GM13977 (cell line): ENCODE results near the gene YPEL2.
"Not testable (repeated sequence)": the region's sequence is repeated elsewhere in the genome, so short reads cannot be mapped to it uniquely, and the experiment has no call there.

Experiments
- DNase-seq: peaks from one replicate; pipeline ENCODE4 v3.0.0; 2012; ENCODE audit warnings: low spot score
- in situ Hi-C: fragments of 300-500 bp; cut with MboI; formaldehyde crosslinking; loops from one replicate; pipeline ENCODE4 v1.12.0; 2022; ENCODE audit warnings: low sequenced_read_pairs, low pct_unique_long_range_greater_than_20kb, mixed read lengths, inconsistent platforms; ENCODE audit not compliant: unreplicated experiment
- TF ChIP-seq, protein P1 (sequence below): IDR thresholded peaks from 2 replicates; pipeline ENCODE4 v1.5.1; 2012; ENCODE audit warnings: mild to moderate bottlenecking, control low read depth; ENCODE audit not compliant: insufficient read depth; ENCODE audit errors: extremely low read depth, missing control alignments

The YPEL2 gene

DNA sequence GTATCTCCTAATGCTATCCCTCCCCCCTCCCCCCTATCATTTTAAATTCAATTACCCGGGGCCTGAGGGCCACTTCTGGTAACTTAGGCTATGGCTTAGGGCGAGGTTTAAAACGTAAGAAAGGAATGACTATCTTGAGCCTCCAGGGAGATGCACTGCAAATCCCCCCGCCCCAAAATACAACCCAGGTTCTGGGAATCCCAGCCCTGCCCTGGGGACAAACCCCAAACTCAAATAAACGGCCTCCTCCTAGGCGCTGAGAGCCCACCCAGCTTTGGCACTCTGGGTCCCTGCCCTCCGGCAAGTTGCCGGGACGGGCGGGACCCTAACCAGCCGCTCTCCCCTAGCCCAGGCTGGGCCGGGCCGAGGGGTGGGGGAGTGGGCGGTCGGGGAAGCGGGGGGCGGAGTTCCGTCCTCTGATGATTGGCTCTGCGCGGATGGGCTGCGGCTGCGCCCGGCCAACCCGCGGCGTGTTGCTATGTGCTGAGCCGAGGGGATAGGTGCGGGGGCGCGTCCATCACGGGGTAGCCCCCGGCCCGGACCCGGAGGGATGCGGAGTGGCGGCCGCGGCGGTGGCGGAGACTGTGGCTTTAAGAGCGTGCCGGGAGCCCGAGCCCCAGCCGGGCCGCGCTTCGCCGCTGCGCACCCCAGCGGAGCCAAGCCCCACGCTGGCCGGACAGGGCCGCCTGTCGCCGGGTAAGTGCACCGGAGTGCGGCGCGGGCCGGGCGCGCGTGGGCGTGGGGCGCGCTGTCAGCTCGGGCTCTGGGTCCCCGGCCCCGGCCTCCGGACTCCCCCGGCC is at the start of gene YPEL2:
Gene YPEL2, plus strand, starts transcription at position 527 of the 800 bp plus-strand sequence. CDS start 21,755 bp downstream, outside the sequence.
- in situ Hi-C loops, result no loop called here
- TF ChIP-seq, protein P1, sequence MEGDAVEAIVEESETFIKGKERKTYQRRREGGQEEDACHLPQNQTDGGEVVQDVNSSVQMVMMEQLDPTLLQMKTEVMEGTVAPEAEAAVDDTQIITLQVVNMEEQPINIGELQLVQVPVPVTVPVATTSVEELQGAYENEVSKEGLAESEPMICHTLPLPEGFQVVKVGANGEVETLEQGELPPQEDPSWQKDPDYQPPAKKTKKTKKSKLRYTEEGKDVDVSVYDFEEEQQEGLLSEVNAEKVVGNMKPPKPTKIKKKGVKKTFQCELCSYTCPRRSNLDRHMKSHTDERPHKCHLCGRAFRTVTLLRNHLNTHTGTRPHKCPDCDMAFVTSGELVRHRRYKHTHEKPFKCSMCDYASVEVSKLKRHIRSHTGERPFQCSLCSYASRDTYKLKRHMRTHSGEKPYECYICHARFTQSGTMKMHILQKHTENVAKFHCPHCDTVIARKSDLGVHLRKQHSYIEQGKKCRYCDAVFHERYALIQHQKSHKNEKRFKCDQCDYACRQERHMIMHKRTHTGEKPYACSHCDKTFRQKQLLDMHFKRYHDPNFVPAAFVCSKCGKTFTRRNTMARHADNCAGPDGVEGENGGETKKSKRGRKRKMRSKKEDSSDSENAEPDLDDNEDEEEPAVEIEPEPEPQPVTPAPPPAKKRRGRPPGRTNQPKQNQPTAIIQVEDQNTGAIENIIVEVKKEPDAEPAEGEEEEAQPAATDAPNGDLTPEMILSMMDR, result no peak
- DNase-seq, result peak; percentile 97

DNA sequence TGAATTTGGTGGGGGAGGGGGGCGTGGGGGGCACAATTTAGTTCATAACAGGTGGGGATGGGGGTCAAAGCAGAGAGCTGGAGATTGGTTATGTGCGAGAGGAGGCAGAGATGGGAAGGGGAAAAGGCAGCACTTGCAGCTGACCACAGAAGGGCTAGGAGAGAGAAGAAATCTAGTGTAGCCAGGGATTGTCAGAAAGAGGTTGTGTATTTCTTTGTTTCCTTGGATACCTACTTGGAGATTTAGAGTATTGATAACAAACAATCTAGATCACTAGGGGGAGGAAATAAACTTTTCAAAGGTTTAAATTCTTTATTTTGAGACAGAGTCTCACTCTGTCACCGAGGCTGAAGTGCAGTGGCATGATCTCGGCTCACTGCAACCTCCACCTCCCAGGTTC is 47.1 kb upstream of the YPEL2 start:
- no peak for DNase-seq
- in situ Hi-C loops, result no loop called here
- TF ChIP-seq, protein P1, result no peak

GRCh38 chr17:59287452-59287851 is 44.0 kb upstream of the YPEL2 start:
- TF ChIP-seq, protein P1, result no peak
- in situ Hi-C loops, result no loop called here
- DNase-seq, result no peak

GRCh38 chr17:59287891-59288290 is 43.6 kb upstream of the YPEL2 start:
- TF ChIP-seq, protein P1, result no peak
- DNase-seq, result no peak
- in situ Hi-C loops, result no loop called here

GRCh38 chr17:59289981-59290301 is 41.5 kb upstream of the YPEL2 start:
- TF ChIP-seq, protein P1, result no peak
- in situ Hi-C loops, result no loop called here
- no peak for DNase-seq

GRCh38 chr17:59290302-59290998 is 41.0 kb upstream of the YPEL2 start:
- in situ Hi-C loops, DNase-seq: not testable (repeated sequence)

GRCh38 chr17:59292174-59292523 is 39.3 kb upstream of the YPEL2 start:
- TF ChIP-seq, protein P1, result no peak
- no peak for DNase-seq
- in situ Hi-C loops, result no loop called here
